OCI-LY3 (cell line): ENCODE data around the gene NUDT2.

Experiments used
- CTCF ChIP-seq: fragments of 200-600, 300-600 bp; sonication (generic); IDR thresholded peaks from 2 replicates; pipeline ENCODE4 v1.5.1; 2014; ENCODE audit warnings: antibody characterized with exemption, low read length, low read depth
- EZH2phosphoT487 ChIP-seq: fragments of 200-600 bp; shearing (Covaris generic); IDR thresholded peaks from 2 replicates; pipeline ENCODE4 v1.6.1; 2018; ENCODE audit warnings: antibody characterized with exemption, mixed run types, low read depth

- TF ChIP-seq CTCF (no peak), EZH2phosphoT487 (no peak)
Measured at GRCh38 chr9:34382054-34382453, 52.7 kb downstream of the NUDT2 start.
